GM21447 (cell line): ENCODE data around the gene MIER2.
A peak's percentile ranks its signal among the peaks of the same experiment; 100 is the strongest.
"Not testable (repeated sequence)": the region's sequence is repeated elsewhere in the genome, so short reads cannot be mapped to it uniquely, and the experiment has no call there.

Experiments used
- ATAC-seq: cut with Tn5 transposase; IDR thresholded peaks from one replicate; pipeline ENCODE4 v1.9.1; 2021; ENCODE audit not compliant: unreplicated experiment

The MIER2 gene

GRCh38 chr19:362683-363082 lies 18.1 kb upstream of the MIER2 start:
- ATAC-seq: no peak

DNA sequence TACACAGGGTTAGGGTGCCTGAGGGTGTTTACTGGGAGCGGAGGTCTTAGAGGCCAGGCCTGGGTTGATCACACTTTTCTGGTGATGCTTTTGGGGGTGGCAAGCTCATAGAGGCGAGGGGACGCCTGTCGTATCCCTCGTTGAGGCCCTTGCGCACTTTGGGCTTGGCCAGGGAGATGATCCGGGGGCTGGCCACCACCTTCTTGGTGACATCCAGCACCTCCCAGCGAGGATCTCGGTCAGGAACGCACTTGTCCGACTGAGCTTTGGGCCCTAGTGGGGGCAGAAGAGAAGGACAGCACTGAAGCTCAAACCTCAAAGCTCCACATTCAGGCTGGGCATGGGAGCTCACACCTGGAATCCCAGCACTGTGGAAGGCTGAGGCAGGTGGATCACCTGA lies 17.6 kb upstream of the MIER2 start:
- no peak for ATAC-seq

- ATAC-seq: no peak
Observed at GRCh38 chr19:359653-359925, 15.0 kb upstream of the MIER2 start.

DNA sequence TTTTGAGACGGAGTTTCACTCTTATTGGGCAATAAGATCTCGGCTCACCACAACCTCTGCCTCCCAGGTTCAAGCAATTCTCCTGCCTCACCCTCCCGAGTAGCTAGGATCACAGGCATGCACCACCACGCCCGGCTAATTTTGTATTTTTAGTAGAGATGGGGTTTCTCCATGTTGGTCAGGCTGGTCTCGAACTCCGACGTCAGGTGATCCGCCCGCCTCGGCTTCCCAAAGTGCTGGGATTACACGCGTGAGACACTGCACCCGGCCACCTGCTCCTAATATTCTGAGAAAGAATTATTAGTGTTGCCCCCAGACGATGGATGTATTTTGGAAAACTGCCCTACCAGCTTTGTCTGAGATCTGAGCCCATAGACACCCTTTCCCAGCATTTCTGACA lies 10.9 kb upstream of the MIER2 start:
- not testable (repeated sequence) for ATAC-seq

DNA sequence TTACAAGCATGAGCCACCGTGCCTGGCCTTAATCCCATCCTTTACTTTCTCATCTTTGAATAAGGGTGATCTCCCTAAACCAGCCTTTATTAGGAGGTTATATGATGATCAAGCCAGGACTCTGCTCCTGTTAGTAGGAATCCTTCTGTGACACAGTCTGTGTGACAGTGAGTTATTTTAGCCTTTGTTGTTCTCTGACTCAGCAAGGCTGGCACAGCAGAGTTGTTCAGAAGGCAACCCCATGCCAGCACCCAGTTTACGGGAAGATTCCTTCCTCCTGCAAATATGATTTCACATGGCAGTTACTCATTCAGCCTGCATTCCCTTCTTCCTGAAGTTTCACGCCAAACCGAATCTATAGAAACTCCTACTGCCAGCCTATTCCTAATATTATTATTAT lies 10.5 kb upstream of the MIER2 start:
- no peak for ATAC-seq

- no peak for ATAC-seq
Observed at GRCh38 chr19:351976-352625, 7.5 kb upstream of the MIER2 start.

DNA sequence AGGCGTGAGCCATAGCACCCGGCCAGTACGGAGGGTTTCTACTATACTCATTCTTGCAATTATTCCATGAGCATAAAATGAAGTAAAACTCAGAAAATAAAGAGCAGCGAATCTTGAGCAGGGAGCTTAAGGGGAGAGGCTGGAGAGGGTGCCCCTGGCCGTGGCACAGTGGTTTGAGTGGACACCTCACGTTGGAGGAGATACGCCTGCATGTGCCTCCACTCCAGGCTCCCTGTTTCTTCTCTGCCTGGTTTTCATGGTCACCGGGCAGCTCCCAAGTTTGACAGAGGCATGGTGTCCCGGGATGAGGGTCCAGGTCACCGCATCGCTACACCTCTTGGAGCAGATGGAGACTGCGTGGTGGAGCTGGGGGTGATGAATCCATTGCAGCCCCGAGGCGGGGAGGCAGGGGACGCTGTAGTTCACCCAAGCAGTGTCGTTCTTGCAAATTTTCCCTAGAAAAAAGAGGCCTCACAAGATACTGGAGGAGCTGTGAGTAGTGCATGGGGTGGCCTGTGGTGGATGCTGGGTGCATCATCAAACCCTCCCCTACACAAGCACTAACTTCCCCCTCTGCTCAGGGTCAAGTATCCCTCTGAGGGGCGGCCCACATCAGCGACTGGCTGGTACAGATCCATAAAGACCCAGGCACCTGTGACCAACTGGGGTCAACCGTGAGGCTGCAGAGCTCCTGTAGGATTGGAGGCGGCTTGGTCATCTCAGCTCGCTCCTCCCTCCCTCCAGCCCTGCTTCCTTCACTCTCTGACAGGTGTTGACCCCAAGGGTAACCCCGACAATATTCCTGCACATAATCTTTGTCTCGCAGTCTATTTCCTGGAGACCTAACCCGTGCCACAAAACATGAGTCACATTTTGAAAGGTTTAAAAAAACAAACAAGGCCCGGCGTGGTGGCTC lies 3.6 kb upstream of the MIER2 start:
- no peak for ATAC-seq

DNA sequence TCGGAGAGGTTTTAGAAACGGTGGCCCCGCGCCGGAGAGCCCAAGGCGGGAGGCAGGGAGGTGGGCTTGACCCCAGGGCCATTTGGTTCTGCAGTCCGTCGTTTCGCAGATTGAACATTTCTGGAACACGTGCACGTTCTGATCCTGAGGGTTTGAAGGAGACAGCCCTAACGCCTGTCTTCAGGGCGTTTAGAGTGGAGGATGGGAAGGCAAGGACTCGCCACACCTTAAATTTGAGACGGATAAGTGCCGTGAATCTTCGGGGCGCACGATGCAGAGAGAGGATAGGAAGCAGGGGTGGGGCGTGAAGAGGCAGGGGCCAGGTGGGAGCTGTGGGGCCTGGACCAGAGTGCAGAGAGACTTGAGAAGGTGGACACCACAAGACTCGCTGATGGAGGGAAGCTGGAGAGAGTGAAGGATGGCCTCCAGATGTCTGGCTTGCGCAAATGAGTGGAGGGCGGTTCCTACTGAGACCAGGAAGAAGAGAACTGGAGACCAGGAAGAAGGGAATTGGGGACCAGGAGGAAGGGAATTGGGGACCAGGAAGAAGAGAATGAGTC lies 804 bp upstream of the MIER2 start:
- no peak for ATAC-seq

GRCh38 chr19:343941-344624 lies 513 bp downstream of the MIER2 start:
- peak; percentile 27 for ATAC-seq

DNA sequence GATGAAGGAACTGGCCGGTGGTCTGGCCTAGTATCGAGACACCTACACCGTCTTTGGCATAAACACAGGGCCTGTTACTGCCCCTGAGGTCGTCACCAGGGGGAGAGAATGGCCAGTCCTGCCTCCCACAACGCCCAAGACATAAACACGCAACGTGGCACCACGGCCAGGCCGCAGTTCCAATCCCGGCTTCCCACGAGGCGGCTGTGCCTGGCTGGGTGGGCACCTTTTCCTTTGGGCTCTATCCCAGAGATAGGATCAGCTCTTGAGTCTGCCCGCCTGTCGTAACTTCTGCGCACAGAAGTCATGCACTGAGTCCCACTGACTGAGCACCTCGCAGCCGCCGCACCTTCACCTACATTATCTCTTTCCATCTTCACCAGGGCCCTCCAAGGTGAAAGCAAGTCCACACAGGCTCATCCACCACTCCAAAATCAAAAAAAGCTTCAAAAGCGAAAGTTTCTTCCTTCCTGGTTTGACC lies 1.1 kb downstream of the MIER2 start:
- ATAC-seq: no peak

DNA sequence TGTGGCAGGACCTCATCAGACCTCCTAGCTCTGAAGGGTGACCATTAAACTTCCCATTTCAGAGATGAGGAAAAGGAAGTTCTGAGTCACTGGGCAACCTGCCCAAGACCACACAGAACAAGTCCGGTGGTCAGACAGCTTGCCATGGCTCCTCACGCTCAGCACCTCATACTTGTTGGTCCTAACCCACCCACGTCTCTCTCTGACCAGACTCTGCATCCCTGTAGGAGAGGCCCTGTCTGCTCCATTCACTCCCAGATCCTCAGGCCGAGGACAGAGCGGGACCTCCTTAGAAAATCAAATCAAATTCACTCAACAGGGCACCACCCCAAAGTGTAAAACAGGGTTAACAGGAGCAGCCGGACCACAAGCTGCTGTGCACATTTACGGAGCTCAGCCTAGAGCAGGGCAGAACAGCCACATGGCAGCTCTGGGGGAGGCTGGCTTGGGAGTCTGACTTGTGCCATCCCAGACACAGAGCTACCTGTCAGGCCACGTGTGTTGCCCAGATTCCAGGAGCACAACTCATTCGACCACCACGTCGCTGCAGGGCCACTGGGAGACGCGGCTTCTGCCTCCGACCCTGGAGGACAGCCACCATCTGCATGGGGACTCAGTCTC lies 1.7 kb downstream of the MIER2 start:
- ATAC-seq: no peak

- no peak for ATAC-seq
Observed at GRCh38 chr19:342128-342455, 2.5 kb downstream of the MIER2 start.

DNA sequence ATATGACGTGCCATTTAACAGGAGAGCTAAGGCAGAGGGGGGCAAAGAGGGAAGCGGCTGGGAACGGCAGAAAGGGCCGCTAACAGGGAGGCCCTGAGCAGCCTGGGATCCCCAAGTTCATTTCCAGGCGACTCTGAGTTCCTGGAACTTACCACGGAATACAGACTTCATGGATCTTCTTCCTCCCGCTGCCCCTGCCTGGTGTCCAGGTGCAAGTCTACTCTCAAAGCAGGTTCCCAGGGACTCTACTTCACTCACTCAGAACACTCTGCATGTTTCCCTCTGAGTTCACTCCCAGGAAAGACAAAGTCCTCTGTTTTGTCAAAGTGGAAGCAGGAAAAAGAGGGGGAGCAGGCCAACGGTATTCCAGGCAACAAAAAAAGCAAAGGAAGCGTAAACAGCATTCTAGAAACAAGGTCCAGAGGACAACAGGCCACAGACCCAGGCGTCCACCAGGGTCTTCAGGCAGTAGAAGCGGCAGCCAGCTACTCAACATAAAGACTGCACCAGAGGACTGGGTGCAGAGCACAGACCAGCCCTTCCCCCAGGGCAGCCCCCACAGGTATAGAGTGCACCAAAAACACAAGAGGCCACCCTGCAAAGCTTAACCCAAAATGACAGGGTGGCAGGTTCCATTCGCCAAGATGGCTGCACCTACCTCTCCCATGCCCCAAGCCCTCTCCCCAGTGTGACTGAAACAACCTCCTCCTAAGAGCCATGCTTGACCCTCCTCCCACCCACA lies 3.0 kb downstream of the MIER2 start:
- ATAC-seq: no peak

DNA sequence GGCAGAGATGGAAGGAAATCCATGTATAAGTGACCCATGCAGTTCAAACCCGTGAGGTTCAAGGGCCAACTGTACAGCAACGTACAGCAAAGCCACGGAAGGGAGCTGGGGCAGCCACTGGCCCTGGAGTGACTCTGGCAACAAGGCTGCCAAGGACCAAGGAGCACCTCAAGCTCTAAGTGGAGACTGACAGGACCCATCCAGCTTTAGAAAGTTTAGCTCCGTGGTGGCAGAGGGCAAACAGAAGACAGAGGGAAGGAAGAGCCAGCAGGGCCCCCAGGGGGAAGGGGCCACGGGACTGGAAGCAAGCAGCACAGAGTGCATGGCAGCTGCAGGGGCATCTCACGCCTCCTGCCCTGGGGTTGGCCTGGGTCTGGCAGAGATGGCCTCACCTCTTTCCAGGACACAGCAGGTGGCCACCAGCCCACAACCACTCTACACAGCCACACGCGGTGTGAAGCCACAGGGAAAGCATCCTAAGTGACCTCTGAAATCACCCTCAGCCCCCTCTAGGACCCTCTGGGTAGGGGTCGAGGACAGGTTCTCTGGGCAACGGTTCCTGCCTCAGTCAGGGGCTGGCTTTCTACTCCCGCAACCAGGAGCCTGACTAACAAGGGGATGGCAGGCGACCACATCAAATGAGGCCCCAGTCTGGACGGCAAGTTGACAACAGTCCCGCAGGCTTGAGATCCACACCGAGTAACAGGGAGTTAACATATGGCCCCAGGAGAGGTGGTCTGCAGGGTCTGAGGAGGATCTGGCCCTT lies 3.8 kb downstream of the MIER2 start:
- ATAC-seq: no peak

DNA sequence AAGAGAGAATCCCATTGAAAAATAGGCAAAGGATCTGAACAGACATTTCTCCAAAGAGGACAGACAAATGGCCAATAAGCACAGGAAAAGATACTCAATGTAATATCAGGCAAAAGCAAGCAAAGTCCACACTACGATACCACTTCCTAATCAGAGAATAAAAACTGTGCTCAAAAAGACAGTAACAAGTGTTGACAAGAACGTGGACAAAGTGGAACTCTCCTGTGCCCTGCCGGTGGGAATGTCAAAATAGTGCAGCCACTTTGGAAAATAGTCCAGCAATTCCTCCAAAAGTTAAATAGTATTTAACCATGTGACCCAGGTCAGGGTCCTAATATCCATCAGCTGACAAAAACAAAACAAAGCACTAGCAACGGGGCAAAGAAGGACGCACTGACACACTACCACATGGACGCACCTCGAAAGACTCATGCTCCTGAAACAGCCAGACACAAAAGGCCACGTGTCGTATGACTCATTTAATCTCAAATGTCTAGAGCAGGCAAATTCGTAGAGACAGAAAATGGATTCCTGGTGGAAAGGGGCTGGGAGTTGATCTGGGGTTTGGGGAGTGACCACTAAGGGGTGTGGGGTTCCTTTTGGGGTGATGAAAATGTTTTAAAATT lies 5.2 kb downstream of the MIER2 start:
- ATAC-seq: no peak

- no peak for ATAC-seq
Observed at GRCh38 chr19:338421-338820, 6.2 kb downstream of the MIER2 start.

- ATAC-seq: no peak
Observed at GRCh38 chr19:336067-336614, 8.5 kb downstream of the MIER2 start.

GRCh38 chr19:335486-336066 lies 9.0 kb downstream of the MIER2 start:
- ATAC-seq: no peak

GRCh38 chr19:335072-335471 lies 9.5 kb downstream of the MIER2 start:
- no peak for ATAC-seq
